Measurements from ENCODE around the gene TEX26. TPM values are rescaled to one million over a fixed set of nuclear protein-coding genes. Genes with fewer than 3 reads are reported as not detected.

TEX26 gene
- polyA plus RNA-seq, 1 of the 3 experiments (the other 2 are of a cell fraction), result not detected

- TF ChIP-seq CHD2 (IDR thresholded peaks at IDR 0.05; ENCODE audit: low read length, partially characterized antibody), result no peak
- TF ChIP-seq JUND (IDR thresholded peaks at IDR 0.05), result no peak
Observed at GRCh38 chr13:31005066-31005465, 72.6 kb downstream of the TEX26 start (continued).

GRCh38 chr13:31007417-31007816 is 75.0 kb downstream of the TEX26 start:
- DNase-seq, result peak; percentile 60
- ChIA-PET POLR2A (no interaction called here), CTCF (interaction anchor here (0.7 to 5.3 kb wide), 4 partner anchors 9 to 141 kb away, joined by 3 to 31 read pairs (median 4); no protein-coding TSS in a partner anchor)
- H3K79me2 ChIP-seq (ENCODE audit: insufficient read depth), result no peaks in the 10 kb centered on the region
- no peak overlapping the region for H3K4me3 ChIP-seq (ENCODE audit: low read depth in 2 of 2, low read length in 1 of 2)
- H4K20me1 ChIP-seq (ENCODE audit: insufficient read depth), result no peaks in the 10 kb centered on the region
- no peaks in the 10 kb centered on the region for H3K9me2 ChIP-seq
- no peaks in the 10 kb centered on the region for H3K9me3 ChIP-seq
- no peak overlapping the region for H2AFZ ChIP-seq (ENCODE audit: low read depth)
- H3K9ac ChIP-seq, result no peak overlapping the region
- peak overlapping the region in 1 of 2 experiments; percentile 62; a peak in 2 of 4 replicates for H3K27ac ChIP-seq (ENCODE audit: low read depth in 2 of 2, low read length in 1 of 2)
- TF ChIP-seq EP300 (IDR thresholded peaks at IDR 0.05; ENCODE audit: borderline replicate concordance in 1 of 2, low read depth in 1 of 2, low read length in 1 of 2) (peak in 1 of 2 experiments; percentile 60; a peak in 1 of 4 replicates), POLR2AphosphoS5 (IDR thresholded peaks at IDR 0.05; ENCODE audit: low read depth, low read length) (no peak), RCOR1 (IDR thresholded peaks at IDR 0.05; ENCODE audit: low read length) (peak; percentile 19; the same call in 1 of the 2 replicates), USF2 (IDR thresholded peaks at IDR 0.05; ENCODE audit: borderline replicate concordance, low read depth, low read length) (no peak), SIN3A (IDR thresholded peaks at IDR 0.05; ENCODE audit: borderline replicate concordance, low read depth, low read length) (no peak), YY1 (IDR thresholded peaks at IDR 0.05; ENCODE audit: low read depth) (no peak)
- no peaks in the 10 kb centered on the region for H3K27me3 ChIP-seq (ENCODE audit: insufficient read depth)
- H3F3A ChIP-seq (replicated peaks; ENCODE audit: insufficient read depth), result no peaks in the 10 kb centered on the region
- H3K36me3 ChIP-seq (replicated peaks in 1 of 2; ENCODE audit: control insufficient read depth in 1 of 2, insufficient read depth in 2 of 2, low read length in 1 of 2), result no peaks in the 10 kb centered on the region
- no peak overlapping the region for H3K4me2 ChIP-seq
- WGBS (ENCODE audit: low lambda C conversion rate), result 56% methylated on average over 4 of the region's 4 CpGs
- H3K4me1 ChIP-seq (ENCODE audit: control insufficient read depth in 1 of 2, insufficient read depth in 2 of 2, low read depth in 1 of 2, low read length in 1 of 2), result peaks cover 0 to 20% of the 10 kb centered on the region in 2 experiments; a peak in 2 of 4 replicates

GRCh38 chr13:31008400-31009115 is 76.1 kb downstream of the TEX26 start:
- Histone ChIP-seq H3K36me3 (replicated peaks in 1 of 2; ENCODE audit: control insufficient read depth in 1 of 2, insufficient read depth in 2 of 2, low read length in 1 of 2) (no peaks in the 10 kb centered on the region), H3K4me2 (no peak overlapping the region), H3K27me3 (ENCODE audit: insufficient read depth) (no peaks in the 10 kb centered on the region), H3K79me2 (ENCODE audit: insufficient read depth) (no peaks in the 10 kb centered on the region), H3K4me3 (ENCODE audit: low read depth in 2 of 2, low read length in 1 of 2) (no peak overlapping the region), H3K4me1 (ENCODE audit: control insufficient read depth in 1 of 2, insufficient read depth in 2 of 2, low read depth in 1 of 2, low read length in 1 of 2) (peaks cover 0 to 21% of the 10 kb centered on the region in 2 experiments; a peak in 2 of 4 replicates), H3K9me2 (no peaks in the 10 kb centered on the region), H4K20me1 (ENCODE audit: insufficient read depth) (no peaks in the 10 kb centered on the region), H3F3A (replicated peaks; ENCODE audit: insufficient read depth) (no peaks in the 10 kb centered on the region), H2AFZ (ENCODE audit: low read depth) (no peak overlapping the region), H3K27ac (ENCODE audit: low read depth in 2 of 2, low read length in 1 of 2) (no peak overlapping the region), H3K9ac (no peak overlapping the region), H3K9me3 (no peaks in the 10 kb centered on the region)
- ChIA-PET POLR2A (no interaction called here), CTCF (interaction anchor here (1.2 to 5.3 kb wide), 3 partner anchors 7 to 204 kb away, joined by 4 to 31 read pairs (median 6); no protein-coding TSS in a partner anchor)
- 0 out of 2 replicates have a peak, but pooled peaks have one; percentile 10 for TF ChIP-seq CTCF (IDR thresholded peaks at IDR 0.05)
- no peak for TF ChIP-seq REST (IDR thresholded peaks at IDR 0.05; ENCODE audit: low read depth, low read length)
- 88% methylated on average over 7 of the region's 7 CpGs for WGBS (ENCODE audit: low lambda C conversion rate)
- DNase-seq, result no peak

Measured in SK-N-SH (cell line).